WERI-Rb-1 (cell line): ENCODE results near the gene TLK1.

Source experiments
- DNase-seq: peaks from one replicate; pipeline ENCODE4 v3.0.0-alpha.2; 2020
- H3K27ac ChIP-seq: fragments of 250-450 bp; sonication (Bioruptor Pico); 2 replicates; pipeline ENCODE4 v1.5.1; 2020; ENCODE audit warnings: mild to moderate bottlenecking, moderate library complexity
- H3K27me3 ChIP-seq: fragments of 250-450 bp; sonication (Bioruptor Pico); 2 replicates; pipeline ENCODE4 v1.5.1; 2021; ENCODE audit warnings: mild to moderate bottlenecking, low read depth, moderate library complexity; ENCODE audit not compliant: insufficient read depth, severe bottlenecking
- H3K36me3 ChIP-seq: fragments of 250-450 bp; sonication (Bioruptor Pico); 2 replicates; pipeline ENCODE4 v1.5.1; 2020; ENCODE audit warnings: mild to moderate bottlenecking, moderate library complexity
- H3K4me3 ChIP-seq: 2 replicates; pipeline ENCODE4 v1.5.1; 2011; ENCODE audit warnings: low read depth, mild to moderate bottlenecking, control low read depth, low read length
- H3K9me3 ChIP-seq: fragments of 250-450 bp; sonication (Bioruptor Pico); 2 replicates; pipeline ENCODE4 v1.5.1; 2021; ENCODE audit warnings: mild to moderate bottlenecking, moderate library complexity; ENCODE audit not compliant: severe bottlenecking
- TF ChIP-seq, protein P1 (sequence below): IDR thresholded peaks from 2 replicates; pipeline ENCODE4 v1.5.1; 2011; ENCODE audit warnings: low read depth, mild to moderate bottlenecking, control low read depth, inconsistent platforms, low read length

The TLK1 gene

DNA sequence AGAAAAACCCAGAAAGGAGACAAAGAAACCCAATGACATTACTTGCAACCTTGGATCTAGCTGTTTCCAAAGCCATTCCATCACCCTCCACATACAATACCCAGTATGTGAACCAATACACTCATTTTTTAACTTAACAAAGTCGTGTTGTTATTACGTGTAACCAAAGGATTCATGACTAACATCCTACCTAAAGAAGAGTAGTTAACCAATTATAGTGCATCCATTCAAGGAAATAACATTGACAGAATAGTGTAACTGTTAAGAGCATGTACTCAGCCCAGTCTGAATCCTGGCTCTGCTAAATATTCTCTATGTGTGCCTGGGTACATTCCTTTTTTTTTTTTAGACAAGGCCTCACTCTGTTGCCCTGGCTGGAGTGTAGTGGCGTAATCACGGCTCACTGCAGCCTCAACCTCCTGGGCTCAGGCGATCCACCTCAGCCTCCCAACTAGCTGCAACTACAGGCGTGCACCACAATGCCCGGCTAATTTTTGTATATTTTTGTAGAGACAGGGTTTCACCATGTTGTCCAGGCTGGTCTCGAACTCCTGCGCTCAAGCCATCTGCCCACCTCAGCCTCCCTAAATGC is 9.9 kb downstream of the TLK1 start:
- no peaks in the 10 kb centered on the region for H3K9me3 ChIP-seq
- no peaks in the 10 kb centered on the region for H3K36me3 ChIP-seq
- TF ChIP-seq, protein P1, sequence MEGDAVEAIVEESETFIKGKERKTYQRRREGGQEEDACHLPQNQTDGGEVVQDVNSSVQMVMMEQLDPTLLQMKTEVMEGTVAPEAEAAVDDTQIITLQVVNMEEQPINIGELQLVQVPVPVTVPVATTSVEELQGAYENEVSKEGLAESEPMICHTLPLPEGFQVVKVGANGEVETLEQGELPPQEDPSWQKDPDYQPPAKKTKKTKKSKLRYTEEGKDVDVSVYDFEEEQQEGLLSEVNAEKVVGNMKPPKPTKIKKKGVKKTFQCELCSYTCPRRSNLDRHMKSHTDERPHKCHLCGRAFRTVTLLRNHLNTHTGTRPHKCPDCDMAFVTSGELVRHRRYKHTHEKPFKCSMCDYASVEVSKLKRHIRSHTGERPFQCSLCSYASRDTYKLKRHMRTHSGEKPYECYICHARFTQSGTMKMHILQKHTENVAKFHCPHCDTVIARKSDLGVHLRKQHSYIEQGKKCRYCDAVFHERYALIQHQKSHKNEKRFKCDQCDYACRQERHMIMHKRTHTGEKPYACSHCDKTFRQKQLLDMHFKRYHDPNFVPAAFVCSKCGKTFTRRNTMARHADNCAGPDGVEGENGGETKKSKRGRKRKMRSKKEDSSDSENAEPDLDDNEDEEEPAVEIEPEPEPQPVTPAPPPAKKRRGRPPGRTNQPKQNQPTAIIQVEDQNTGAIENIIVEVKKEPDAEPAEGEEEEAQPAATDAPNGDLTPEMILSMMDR = no peak
- H3K4me3 ChIP-seq = no peak overlapping the region
- no peak for DNase-seq
- H3K27ac ChIP-seq = no peak overlapping the region
- no peaks in the 10 kb centered on the region for H3K27me3 ChIP-seq

- Histone ChIP-seq H3K27ac (no peak overlapping the region), H3K27me3 (no peaks in the 10 kb centered on the region), H3K4me3 (no peak overlapping the region), H3K9me3 (no peaks in the 10 kb centered on the region), H3K36me3 (no peaks in the 10 kb centered on the region)
- TF ChIP-seq, protein P1 = no peak
- no peak for DNase-seq
Observed at GRCh38 chr2:171149986-171150693, 10.6 kb downstream of the TLK1 start.

DNA sequence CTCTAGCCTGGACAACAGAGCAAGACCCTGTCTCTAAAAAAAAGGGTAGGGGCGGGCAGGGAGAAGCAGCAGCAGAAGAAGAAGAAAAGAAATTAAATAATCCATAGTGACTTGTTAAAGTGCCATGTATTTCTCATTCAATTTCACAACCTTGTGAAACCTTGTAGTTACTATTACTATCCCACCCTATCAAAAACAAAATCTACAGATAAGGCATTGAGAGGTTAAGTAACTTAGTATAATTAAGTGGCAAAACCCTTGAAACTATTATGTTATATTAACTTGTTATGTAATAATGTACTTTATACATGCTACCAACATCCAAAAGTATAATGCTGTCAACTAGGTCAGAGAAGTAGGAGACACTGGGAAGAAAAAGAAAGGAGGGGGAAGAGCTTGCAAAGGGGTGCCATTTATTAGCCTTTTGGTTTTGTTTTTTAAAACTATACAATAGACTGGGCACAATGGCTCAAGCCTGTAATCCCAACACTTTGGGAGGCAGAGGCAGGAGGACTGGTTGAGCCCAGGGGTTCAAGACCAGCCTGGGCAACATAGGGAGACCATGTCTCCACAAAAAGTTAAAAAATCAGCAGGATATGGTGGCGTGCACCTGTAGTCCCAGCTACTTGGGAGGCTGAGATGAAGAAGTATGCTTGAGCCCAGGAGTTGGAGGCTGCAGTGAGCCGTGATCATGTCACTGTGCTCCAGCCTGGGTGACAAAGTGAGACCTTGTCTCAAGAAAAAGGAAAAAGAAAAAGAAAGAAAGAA is 11.3 kb downstream of the TLK1 start:
- H3K36me3 ChIP-seq = no peaks in the 10 kb centered on the region
- H3K27me3 ChIP-seq = no peaks in the 10 kb centered on the region
- H3K9me3 ChIP-seq = no peaks in the 10 kb centered on the region
- TF ChIP-seq, protein P1 = no peak
- no peak overlapping the region for H3K4me3 ChIP-seq
- H3K27ac ChIP-seq = no peak overlapping the region
- no peak for DNase-seq

- TF ChIP-seq, protein P1 = no peak
- Histone ChIP-seq H3K27me3 (no peaks in the 10 kb centered on the region), H3K36me3 (no peaks in the 10 kb centered on the region), H3K27ac (no peak overlapping the region), H3K4me3 (no peak overlapping the region), H3K9me3 (no peaks in the 10 kb centered on the region)
- DNase-seq = no peak
Observed at GRCh38 chr2:171147081-171147480, 13.6 kb downstream of the TLK1 start.

DNA sequence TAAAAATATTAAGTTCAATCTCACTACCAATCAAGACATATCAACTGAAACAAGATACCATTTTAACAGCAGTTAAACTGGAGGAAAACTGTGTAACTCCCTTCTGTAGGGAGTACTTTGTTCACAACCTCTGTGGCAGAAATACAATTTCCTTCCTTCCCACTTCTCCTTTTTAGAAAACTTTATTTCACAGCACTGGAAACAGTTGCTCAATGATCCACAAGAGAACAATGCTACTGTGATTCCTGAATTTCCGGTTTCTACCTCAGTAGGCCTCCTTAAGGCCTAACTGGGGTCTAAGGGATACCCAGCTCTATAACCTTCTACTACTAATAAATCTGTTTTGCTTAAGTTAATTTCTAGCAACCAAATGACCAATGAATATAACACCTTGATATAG is 14.1 kb downstream of the TLK1 start:
- Histone ChIP-seq H3K27me3 (no peaks in the 10 kb centered on the region), H3K4me3 (no peak overlapping the region), H3K36me3 (no peaks in the 10 kb centered on the region), H3K9me3 (no peaks in the 10 kb centered on the region), H3K27ac (no peak overlapping the region)
- no peak for DNase-seq
- TF ChIP-seq, protein P1 = no peak
